Measurements from ENCODE around the gene ART1.
"Not testable (repeated sequence)": the region's sequence is repeated elsewhere in the genome, so short reads cannot be mapped to it uniquely, and the experiment has no call there.

The ART1 gene

GRCh38 chr11:3648843-3649242 lies 3.9 kb downstream of the ART1 start:
- H3K9me3 Mint-ChIP-seq, ATAC-seq: not testable (repeated sequence)

GRCh38 chr11:3649374-3649773 lies 4.4 kb downstream of the ART1 start:
- peaks cover 53% of the 10 kb centered on the region for H3K27me3 Mint-ChIP-seq
- H3K9me3 Mint-ChIP-seq, ATAC-seq, H3K27ac Mint-ChIP-seq, H3K4me3 Mint-ChIP-seq, DNase-seq, H3K4me1 Mint-ChIP-seq: not testable (repeated sequence)

More at GRCh38 chr11:3648843-3649242, 3.9 kb downstream of the ART1 start:
- H3K4me3 Mint-ChIP-seq, DNase-seq, H3K4me1 Mint-ChIP-seq, H3K27ac Mint-ChIP-seq: not testable (repeated sequence)
- H3K27me3 Mint-ChIP-seq: peaks cover 59% of the 10 kb centered on the region

- not testable (repeated sequence) for ATAC-seq, H3K9me3 Mint-ChIP-seq, H3K27ac Mint-ChIP-seq
Observed at GRCh38 chr11:3652514-3652913, 7.6 kb downstream of the ART1 start.

GRCh38 chr11:3655547-3655946 lies 10.6 kb downstream of the ART1 start:
- Mint-ChIP-seq H3K4me3 (no peak overlapping the region), H3K4me1 (no peaks in the 10 kb centered on the region), H3K27me3 (peaks cover 8% of the 10 kb centered on the region), H3K27ac (no peak overlapping the region), H3K9me3 (no peaks in the 10 kb centered on the region)
- DNase-seq (no peak), ATAC-seq (no peak)

More at GRCh38 chr11:3652514-3652913, 7.6 kb downstream of the ART1 start:
- H3K4me3 Mint-ChIP-seq, H3K4me1 Mint-ChIP-seq, DNase-seq: not testable (repeated sequence)
- peaks cover 36% of the 10 kb centered on the region for H3K27me3 Mint-ChIP-seq

- not testable (repeated sequence) for ATAC-seq, H3K4me1 Mint-ChIP-seq, H3K4me3 Mint-ChIP-seq, H3K9me3 Mint-ChIP-seq, H3K27ac Mint-ChIP-seq, H3K27me3 Mint-ChIP-seq, DNase-seq
Observed at GRCh38 chr11:3657331-3657730, 12.4 kb downstream of the ART1 start.

GRCh38 chr11:3658252-3658651 lies 13.3 kb downstream of the ART1 start:
- Mint-ChIP-seq H3K9me3 (no peaks in the 10 kb centered on the region), H3K4me3 (no peak overlapping the region), H3K27ac (no peak overlapping the region), H3K27me3 (no peaks in the 10 kb centered on the region), H3K4me1 (no peaks in the 10 kb centered on the region)
- no peak for ATAC-seq
- no peak for DNase-seq

GRCh38 chr11:3659595-3660515 lies 14.9 kb downstream of the ART1 start:
- peak overlapping the region in 1 of 2 donors; percentile 46 for H3K27ac Mint-ChIP-seq
- H3K9me3 Mint-ChIP-seq: no peaks in the 10 kb centered on the region
- no peak overlapping the region for H3K4me3 Mint-ChIP-seq
- DNase-seq: no peak
- H3K4me1 Mint-ChIP-seq: no peaks in the 10 kb centered on the region
- no peak for ATAC-seq
- no peaks in the 10 kb centered on the region for H3K27me3 Mint-ChIP-seq

- DNase-seq (no peak), ATAC-seq (no peak)
- no peak overlapping the region for H3K4me3 Mint-ChIP-seq
- no peaks in the 10 kb centered on the region for H3K9me3 Mint-ChIP-seq
- peak overlapping the region in 1 of 2 donors; percentile 21 for H3K27ac Mint-ChIP-seq
- no peaks in the 10 kb centered on the region for H3K27me3 Mint-ChIP-seq
- no peaks in the 10 kb centered on the region for H3K4me1 Mint-ChIP-seq
Observed at GRCh38 chr11:3660960-3661359, 16.0 kb downstream of the ART1 start.

GRCh38 chr11:3662856-3663255 lies 17.9 kb downstream of the ART1 start:
- no peak for ATAC-seq
- Mint-ChIP-seq H3K27me3 (no peaks in the 10 kb centered on the region), H3K9me3 (no peaks in the 10 kb centered on the region), H3K4me1 (no peaks in the 10 kb centered on the region), H3K27ac (peak overlapping the region in 1 of 2 donors; percentile 64), H3K4me3 (no peak overlapping the region)
- DNase-seq: no peak

GRCh38 chr11:3664032-3664630 lies 19.2 kb downstream of the ART1 start:
- H3K27ac Mint-ChIP-seq: peak overlapping the region; percentile 12 to 55
- no peaks in the 10 kb centered on the region for H3K9me3 Mint-ChIP-seq
- ATAC-seq (no peak), DNase-seq (no peak)
- H3K27me3 Mint-ChIP-seq: no peaks in the 10 kb centered on the region
- H3K4me1 Mint-ChIP-seq: no peaks in the 10 kb centered on the region
- H3K4me3 Mint-ChIP-seq: no peak overlapping the region

GRCh38 chr11:3665336-3666022 lies 20.6 kb downstream of the ART1 start:
- no peaks in the 10 kb centered on the region for H3K4me1 Mint-ChIP-seq
- H3K27me3 Mint-ChIP-seq: no peaks in the 10 kb centered on the region
- DNase-seq: no peak
- H3K27ac Mint-ChIP-seq: no peak overlapping the region
- no peak overlapping the region for H3K4me3 Mint-ChIP-seq
- ATAC-seq: no peak
- no peaks in the 10 kb centered on the region for H3K9me3 Mint-ChIP-seq

- H3K4me1 Mint-ChIP-seq: no peaks in the 10 kb centered on the region
- H3K9me3 Mint-ChIP-seq: no peaks in the 10 kb centered on the region
- DNase-seq (no peak), ATAC-seq (no peak)
- peak overlapping the region in 1 of 2 donors; percentile 3 for H3K27ac Mint-ChIP-seq
- no peaks in the 10 kb centered on the region for H3K27me3 Mint-ChIP-seq
- H3K4me3 Mint-ChIP-seq: no peak overlapping the region
Observed at GRCh38 chr11:3666023-3666530, 21.1 kb downstream of the ART1 start.

- Mint-ChIP-seq H3K27me3 (no peaks in the 10 kb centered on the region), H3K9me3 (no peaks in the 10 kb centered on the region), H3K27ac (no peak overlapping the region), H3K4me1 (no peaks in the 10 kb centered on the region), H3K4me3 (no peak overlapping the region)
- ATAC-seq: no peak
- no peak for DNase-seq
Observed at GRCh38 chr11:3667149-3668035, 22.5 kb downstream of the ART1 start.

- Mint-ChIP-seq H3K4me3 (no peak overlapping the region), H3K9me3 (no peaks in the 10 kb centered on the region), H3K4me1 (no peaks in the 10 kb centered on the region), H3K27ac (no peak overlapping the region), H3K27me3 (no peaks in the 10 kb centered on the region)
- ATAC-seq (peak; percentile 8), DNase-seq (no peak)
Observed at GRCh38 chr11:3669128-3669527, 24.2 kb downstream of the ART1 start.

- Mint-ChIP-seq H3K4me3 (no peak overlapping the region), H3K27me3 (no peaks in the 10 kb centered on the region), H3K4me1 (no peaks in the 10 kb centered on the region), H3K9me3 (no peaks in the 10 kb centered on the region), H3K27ac (peak overlapping the region in 1 of 2 donors; percentile 8)
- ATAC-seq (peak; percentile 33), DNase-seq (no peak)
Observed at GRCh38 chr11:3669742-3670183, 24.8 kb downstream of the ART1 start.
